M059J (cell line): ENCODE measurements around the gene NDUFC2. TPM values are rescaled to one million over a fixed set of nuclear protein-coding genes. Genes with fewer than 3 reads are reported as not detected.
"Not testable (repeated sequence)": the region's sequence is repeated elsewhere in the genome, so short reads cannot be mapped to it uniquely, and the experiment has no call there.

ENCODE experiments used
- DNase-seq: peaks from one replicate; pipeline ENCODE4 v3.0.0-alpha.2; 2012; ENCODE audit warnings: low read depth
- total RNA-seq: library from RNA; depleted of rRNA; stranded (reverse); fragments of >200 nt; shearing (Covaris generic); gene quantifications from 2 replicates; pipeline ENCODE4 v1.2.3, GENCODE V29; 2014; rRNA removed

The NDUFC2 gene
- 168 and 218 TPM in 2 replicates for total RNA-seq

GRCh38 chr11:78079232-78080083 is at the start of gene NDUFC2:
Gene NDUFC2, minus strand, starts transcription at chr11:78079862. Its CDS starts 118 bp downstream, at chr11:78079744.
- DNase-seq, result peak; percentile 78

DNA sequence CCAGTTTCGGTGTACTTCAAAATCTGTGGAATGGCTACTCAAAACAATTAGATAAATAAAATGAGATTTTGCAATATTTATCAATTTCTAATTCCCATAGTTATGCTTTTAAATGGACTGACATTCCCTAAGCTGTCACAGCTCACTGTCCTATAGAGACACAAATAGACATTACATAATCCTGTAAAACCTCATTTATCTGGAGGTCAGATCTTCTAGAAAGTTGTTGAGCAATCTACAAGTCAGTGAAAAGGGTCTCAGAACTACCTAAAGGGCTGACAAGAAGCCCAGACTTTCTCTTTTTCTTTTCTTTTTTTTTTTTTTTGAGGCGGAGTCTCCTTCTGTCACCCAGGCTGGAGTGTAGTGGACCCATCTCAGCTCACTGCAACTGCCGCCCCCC is 47.7 kb upstream of the NDUFC2 start:
- DNase-seq, result no peak

DNA sequence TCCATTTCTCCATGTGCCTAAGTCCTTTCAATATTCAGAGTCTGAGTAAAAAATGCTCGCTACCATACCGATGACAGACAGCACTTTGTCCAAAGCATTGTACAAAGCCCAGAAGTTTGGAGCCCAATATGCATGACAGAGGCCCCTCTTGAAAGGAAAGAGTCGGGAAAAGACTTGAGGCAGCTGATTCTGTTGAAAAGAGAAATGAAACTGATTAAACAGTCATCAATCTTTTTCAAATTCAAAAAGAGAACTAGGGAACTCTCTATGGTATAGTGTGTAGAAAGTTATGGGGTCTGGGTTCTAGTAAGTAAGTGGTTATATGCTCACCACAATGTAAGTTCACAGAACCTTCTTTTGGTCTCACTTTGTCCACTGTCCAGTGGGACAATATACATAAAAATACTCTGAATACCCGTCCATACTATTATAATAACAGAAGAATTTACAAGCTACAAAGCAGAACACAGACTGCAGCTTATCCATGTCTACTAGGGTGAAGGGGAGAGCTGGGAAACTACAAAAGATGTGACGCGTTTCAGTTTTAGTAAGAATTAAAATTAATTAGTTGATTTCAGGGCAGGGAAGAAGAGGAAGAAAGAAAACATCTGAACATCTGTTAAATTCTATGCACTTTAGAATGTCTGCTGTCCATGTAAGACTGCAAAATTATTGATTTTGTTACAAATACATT is 33.1 kb upstream of the NDUFC2 start:
- DNase-seq, result no peak

DNA sequence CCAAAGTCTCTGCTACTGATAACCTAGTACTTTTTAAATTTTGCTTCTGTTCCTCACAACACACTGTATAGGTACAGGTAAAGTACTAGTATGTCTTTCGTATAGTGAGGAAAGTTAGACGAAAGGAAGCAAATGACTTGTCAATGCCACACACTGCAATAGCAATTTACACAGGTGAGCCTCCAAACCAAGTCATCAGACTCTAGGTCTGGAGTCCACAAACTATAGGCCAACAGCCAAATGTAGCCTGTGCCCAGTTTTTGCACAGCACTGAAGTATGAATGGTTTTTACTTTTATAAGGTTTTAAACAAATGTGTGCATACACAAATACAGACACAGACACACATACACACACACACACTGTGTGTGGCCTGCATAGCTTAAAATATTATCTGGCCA is 31.6 kb upstream of the NDUFC2 start:
- DNase-seq, result no peak

DNA sequence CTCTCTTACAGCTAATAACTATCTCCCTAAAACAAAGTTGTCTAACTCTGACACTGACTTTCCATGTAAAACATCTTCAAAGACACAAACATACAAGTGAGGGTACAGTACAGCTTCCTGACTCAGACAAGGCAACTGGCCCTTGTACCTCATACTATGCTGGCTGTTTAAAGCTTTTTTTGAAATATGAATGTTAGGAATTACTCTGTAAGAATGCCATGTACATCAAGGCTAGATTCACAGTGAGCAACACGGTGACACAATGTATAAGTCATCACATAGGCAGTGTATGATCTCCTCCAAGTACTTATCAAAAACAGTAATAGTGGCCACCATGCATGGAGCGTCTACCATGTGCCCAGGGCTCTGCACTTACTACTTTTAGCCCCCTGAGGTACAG is 31.2 kb upstream of the NDUFC2 start:
- no peak for DNase-seq

DNA sequence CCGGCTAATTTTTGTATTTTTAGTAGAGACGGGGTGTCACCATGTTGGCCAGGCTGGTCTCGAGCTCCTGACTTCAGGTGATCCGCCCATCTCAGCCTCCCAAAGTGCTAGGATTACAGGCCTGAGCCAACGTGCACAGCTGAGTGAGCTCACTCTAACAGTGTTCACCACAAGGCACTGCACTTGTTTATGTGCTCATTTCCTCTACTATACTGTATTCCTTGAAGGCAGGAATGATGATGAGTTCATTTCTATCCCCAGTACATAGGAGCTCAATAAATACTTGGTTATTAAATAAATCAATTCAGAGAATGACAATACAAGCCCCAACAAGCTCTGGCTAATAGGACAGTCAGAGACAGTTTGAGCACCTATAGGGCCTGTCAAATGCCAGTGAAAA is 30.7 kb upstream of the NDUFC2 start:
- no peak for DNase-seq

DNA sequence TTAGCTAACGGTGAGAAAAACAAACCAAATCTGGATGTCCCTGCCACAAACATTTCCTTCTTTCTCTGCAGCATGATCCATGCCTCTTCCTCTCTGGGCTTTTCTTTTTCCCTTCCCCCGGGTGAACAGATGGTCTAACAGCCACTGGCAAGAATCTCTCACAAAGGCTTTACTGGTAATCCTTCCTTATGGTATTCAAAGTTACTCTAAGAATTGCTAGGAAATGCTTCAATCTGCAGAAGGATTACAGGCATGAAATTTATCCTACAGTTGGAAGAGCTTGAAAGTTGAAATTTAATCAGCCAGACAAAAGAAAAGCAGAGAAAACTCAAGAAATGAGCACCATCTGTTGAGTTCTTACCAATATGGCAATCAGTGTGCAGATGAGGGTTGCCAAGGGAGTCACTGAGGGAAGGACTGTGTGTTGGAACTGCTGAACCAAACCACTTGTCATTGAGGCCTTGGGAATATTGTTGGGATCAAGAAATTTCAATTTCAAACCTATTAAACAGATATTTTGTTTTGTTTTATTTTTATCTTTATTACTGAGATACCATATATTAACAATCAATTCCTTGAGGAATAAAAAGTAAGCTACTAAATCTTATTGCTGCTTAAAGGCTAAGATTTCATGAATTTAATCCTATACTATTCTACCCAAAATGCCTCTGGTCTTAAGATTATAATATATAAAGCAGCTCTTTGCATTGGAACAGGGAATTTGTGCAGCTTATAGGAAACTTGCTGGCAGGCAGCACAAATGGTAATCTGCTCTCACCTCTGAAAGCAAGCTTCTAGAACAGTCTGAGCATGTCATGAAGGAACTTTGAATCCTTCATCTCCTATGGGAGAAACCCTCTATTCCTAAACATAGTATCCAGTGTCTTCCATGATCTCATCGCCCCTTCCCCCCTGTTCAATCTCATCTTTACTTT is 29.7 kb upstream of the NDUFC2 start:
- DNase-seq, result no peak

DNA sequence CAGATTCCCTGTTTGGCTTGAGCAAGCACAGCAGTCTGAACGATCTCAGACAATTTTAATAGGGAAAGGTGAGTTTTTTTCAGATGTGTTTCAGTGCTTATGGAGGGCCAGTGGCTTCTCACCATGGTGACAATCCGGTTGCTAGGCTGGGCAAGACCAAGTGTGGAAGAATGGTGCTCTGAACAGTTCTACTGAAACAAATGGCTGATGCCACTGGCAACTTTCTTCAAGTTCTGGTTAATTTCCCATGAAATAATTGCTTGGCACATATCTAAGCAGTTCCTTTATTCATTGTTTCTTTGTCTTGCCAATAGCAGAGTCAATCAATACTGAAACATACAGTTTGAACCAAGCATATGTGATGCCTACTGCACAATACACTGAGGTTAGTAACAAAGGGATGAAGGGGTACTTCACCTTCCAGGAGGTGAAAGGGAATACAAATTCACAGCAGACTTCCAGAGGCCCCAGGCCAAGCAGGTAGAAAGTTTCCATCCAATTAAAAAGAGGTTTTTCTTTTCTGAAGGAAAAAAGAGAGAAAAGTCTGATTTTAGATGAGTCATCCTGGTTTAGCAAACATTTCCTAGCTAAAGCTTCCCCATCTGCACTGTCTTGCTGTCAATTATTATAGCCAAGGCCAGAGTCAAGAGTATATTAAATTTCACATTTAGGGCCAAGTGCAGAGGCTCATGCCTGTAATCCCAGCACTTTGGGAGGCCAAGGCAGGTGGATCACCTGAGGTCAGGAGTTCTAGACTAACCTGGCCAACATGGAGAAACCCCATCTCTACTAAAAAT is 21.2 kb upstream of the NDUFC2 start:
- DNase-seq, result no peak

DNA sequence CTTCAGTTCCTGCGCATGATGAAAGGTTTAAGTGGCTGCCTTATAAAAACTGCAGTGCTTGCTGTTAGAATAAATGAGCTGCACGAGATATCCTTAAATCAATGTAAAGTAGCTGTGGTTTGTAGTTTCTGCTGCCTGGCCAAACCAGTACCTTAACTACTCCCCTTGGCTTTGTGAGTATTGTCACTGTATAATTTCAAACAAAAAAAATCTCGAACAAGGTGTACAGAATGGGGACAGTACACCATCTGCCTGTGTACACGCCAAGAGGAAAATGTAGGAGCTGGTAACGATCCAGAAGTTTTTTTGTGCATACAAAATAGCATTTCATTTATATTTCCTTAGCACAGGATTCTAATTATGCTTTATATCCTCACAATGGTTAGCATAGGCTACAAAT is 20.6 kb upstream of the NDUFC2 start:
- no peak for DNase-seq

GRCh38 chr11:78099666-78100065 is 20.0 kb upstream of the NDUFC2 start:
- no peak for DNase-seq

GRCh38 chr11:78097666-78098385 is 18.2 kb upstream of the NDUFC2 start:
- no peak for DNase-seq

DNA sequence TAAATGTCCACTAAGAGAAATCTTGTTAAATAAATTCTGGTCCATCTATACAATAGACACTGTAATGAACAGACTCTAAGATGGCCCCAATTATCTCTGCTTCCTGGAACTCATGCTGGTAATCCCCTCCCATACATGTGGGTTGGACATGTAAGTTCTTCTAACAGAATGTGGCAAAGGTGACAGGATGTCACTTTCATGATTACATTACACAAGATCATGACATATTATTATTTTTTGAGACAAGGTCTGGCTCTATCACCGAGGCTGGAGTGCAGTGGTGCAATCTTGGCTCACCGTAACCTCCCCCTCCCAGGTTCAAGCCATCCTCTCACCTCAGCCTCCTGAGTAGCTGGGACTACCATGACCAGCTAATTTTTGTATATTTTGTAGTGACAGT is 14.6 kb upstream of the NDUFC2 start:
- DNase-seq, result no peak

DNA sequence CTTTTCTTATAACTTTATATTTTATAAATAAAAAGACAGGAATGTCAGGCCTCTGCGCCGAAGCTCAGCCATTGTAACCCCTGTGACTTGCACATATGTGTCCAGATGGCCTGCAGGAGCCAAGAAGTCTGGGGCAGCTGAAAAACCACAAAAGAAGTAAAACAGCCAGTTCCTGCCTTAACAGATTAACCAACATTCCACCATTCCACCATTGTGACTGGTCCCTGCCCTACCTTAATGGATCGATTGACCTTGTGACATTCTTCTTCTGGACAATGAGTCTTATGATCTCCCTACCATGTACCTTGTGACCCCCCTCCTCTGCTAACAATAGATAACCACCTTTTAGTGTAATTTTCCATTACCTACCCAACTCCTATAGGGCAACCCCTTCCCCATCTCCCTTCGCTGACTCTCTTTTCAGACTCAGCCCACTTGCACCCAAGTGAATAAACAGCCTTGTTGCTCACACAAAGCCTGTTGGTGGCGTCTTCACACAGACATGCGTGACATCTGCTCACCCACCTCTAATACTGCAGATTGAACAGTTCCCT is 6.9 kb upstream of the NDUFC2 start:
- DNase-seq, result peak; percentile 23

DNA sequence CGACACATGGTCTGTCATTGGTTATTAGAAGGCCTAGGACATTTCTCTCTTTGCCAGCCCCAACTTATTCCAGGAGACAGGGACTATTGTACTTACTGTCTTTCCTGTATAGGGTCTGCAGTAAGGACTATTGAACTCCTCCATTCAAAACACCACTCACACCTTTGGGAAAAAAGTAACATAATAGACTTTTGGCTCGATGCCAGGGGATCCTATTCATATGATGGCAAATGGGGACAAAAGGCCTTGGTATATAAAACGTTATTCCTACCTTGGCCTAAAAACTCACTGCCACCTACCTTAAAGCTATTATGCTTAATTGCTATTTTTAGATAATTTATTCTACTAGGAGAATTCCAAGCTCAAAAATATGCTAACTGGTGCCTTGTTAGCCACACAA is 6.3 kb upstream of the NDUFC2 start:
- DNase-seq, result no peak

DNA sequence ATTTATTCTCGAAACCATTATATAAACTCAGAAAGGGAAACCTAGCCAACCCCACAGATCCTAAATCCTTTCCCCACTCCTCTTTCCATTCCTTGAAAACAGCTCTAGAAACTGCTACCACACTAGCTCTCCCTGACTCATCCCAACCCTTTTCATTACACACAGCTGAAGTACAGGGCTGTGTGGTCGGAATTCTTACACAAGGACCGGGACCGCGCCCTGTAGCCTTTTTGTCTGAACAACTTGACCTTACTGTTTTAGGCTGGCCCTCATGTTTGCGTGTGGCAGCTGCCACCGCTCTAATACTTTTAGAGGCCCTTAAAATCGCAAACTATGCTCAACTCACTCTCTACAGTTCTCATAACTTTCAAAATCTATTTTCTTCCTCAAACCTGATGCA is 4.8 kb upstream of the NDUFC2 start:
- DNase-seq, result not testable (repeated sequence)

GRCh38 chr11:78083021-78083420 is 3.4 kb upstream of the NDUFC2 start:
- DNase-seq, result no peak

DNA sequence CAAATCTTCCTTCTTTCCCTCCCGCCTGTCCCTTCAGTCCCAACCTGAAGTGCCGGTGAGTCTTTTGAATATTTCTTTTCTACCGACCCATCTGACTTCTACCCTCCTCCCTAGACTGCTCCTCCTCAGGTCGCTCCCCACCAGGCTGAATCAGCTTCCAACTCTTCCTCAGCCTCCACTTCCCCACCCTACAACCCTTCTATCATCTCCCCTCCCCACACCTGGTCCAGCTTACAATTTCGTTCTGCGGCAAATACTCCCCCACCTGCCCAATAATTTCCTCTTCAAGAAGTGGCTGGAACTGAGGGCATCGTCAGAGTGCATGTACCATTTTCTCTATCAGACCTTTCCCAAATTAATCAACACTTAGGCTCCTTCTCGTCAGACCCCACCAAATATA is 2.5 kb upstream of the NDUFC2 start:
- DNase-seq, result no peak

DNA sequence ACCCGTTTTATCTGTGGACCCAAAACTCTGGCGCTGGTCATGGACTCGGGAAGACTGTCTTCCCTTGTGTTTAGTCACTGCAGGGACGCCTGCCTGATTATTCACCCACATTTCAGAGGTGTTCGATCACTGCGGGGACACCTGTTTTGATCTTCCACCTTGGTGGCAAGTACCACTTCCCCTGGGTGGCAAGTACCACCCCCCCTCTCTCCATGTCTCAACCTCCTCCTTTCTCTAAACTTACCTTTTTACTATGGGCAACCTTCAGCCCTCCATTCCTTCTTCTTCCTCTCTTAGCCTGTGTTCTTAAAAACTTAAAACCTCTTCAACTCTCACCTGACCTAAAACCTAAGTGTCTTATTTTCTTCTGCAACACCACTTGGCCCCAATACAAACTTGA is 1.9 kb upstream of the NDUFC2 start:
- no peak for DNase-seq

DNA sequence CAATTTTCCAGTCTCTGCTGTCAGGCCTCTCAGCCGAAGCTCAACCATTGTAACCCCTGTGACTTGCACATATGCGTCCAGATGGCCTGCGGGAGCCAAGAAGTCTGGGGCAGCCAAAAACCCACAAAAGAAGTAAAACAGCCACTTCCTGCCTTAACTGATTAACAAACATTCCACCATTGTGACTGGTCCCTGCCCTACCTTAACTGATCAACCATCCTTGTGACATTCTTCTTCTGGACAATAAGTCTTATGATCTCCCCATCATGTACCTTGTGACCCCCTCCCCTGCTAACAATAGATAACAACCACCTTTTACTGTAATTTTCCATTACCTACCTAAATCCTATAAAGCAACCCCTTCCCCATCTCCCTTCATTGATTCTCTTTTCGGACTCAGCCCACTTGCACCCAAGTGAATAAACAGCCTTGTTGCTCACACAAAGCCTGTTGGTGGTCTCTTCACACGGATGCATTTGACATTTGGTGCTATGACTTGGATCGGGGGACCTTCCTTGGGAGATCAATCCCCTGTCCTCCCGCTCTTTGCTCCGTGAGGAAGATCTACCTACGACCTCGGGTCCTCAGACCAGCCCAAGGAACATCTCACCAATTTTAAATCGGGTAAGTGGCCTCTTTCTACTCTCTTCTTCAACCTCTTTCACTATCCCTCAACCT is 1.3 kb upstream of the NDUFC2 start:
- peak; percentile 89 for DNase-seq
